AG10803 (cell line): ENCODE data around the gene TERB2.
"Not testable (repeated sequence)": the region's sequence is repeated elsewhere in the genome, so short reads cannot be mapped to it uniquely, and the experiment has no call there.

Source experiments
- DNase-seq: peaks from one replicate; pipeline ENCODE4 v3.0.0; 2010; ENCODE audit warnings: low read depth
- H3K4me3 ChIP-seq: 2 replicates; pipeline ENCODE4 v1.5.1; 2011; ENCODE audit warnings: mild to moderate bottlenecking, low read length, control low read depth
- CTCF ChIP-seq: conservative IDR thresholded peaks from 2 replicates; pipeline ENCODE4 v1.5.1; 2011; ENCODE audit warnings: mild to moderate bottlenecking, low read length, control low read depth, inconsistent platforms

Gene TERB2

GRCh38 chr15:44956388-44956787, at the start of gene TERB2:
Gene TERB2 (plus strand): TSS chr15:44956687. CDS start chr15:44956719, 32 bp downstream.
- H3K4me3 ChIP-seq = no peak within 1 kb of the TSS
- DNase-seq = no peak
- TF ChIP-seq CTCF = no peak

- no peak for TF ChIP-seq CTCF
- H3K4me3 ChIP-seq = no peak overlapping the region
- no peak for DNase-seq
These were observed 47.1 kb upstream of the TERB2 start for GRCh38 chr15:44909423-44909822.

- TF ChIP-seq CTCF = no peak
- no peak overlapping the region for H3K4me3 ChIP-seq
- no peak for DNase-seq
These were observed 45.4 kb upstream of the TERB2 start for GRCh38 chr15:44910981-44911625.

DNA sequence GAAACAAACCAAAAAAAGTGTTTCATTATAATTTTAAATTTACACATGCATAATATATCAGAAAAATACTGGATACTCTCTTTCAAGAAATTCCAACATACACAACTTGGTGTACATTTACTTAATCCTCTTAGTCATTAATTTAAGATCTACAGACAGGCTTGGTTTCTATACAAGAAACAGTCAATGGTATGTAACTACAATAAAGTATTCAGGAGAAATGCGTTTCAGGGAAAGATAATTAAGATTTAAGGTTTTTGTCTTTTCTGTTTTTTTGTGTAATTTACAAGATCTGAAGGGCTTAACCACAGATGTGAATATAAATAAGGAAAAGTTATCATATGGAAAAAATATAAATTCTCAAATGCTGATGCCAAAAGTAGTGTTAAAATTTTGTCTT, 44.3 kb upstream of the TERB2 start:
- not testable (repeated sequence) for DNase-seq, H3K4me3 ChIP-seq

DNA sequence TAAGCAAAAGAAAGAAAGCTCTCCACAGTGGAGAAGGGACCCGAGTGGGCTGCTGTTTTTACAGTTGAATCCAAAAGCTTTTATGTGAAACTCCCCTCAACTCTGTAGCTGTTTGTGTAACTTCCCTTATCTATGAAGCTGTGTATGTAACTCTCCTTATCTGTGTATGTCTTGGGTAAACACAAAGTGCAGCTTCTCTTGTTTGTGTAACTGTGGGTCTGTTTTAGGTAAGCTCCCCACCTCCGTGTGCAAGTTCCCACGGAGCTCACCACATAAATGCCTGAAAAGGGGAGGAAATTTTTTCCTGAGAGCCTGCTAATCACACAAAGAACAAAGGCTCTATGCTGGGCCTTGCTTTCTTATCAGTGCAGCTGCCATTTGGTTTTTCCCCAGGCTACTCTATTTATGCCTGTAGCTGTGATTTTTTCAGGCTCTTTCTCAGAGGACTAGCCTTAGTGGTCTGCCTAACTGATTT, 43.5 kb upstream of the TERB2 start:
- not testable (repeated sequence) for DNase-seq

DNA sequence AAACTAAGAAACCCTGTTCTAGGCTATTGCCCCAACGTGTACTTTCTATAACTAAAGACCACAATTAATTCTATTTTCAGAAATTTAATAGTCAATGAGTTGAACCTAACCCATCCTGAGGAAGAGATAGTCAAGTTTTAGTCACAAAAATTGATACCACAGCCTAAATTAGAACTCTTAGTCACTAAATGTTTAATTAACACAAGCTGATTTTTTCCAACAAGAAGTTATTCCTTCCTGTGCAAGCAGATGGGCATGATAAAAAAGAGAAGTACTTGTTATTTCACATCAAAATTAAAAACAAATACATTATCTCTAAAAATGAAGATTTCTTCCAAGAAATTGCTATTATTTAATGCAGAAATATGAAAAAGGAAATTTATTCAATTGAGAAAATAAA, 38.4 kb upstream of the TERB2 start:
- TF ChIP-seq CTCF = no peak
- H3K4me3 ChIP-seq = no peak overlapping the region
- DNase-seq = no peak

More for the DNA sequence above, 43.5 kb upstream of the TERB2 start:
- H3K4me3 ChIP-seq = not testable (repeated sequence)

GRCh38 chr15:44928658-44929057, 27.8 kb upstream of the TERB2 start:
- not testable (repeated sequence) for H3K4me3 ChIP-seq, DNase-seq

DNA sequence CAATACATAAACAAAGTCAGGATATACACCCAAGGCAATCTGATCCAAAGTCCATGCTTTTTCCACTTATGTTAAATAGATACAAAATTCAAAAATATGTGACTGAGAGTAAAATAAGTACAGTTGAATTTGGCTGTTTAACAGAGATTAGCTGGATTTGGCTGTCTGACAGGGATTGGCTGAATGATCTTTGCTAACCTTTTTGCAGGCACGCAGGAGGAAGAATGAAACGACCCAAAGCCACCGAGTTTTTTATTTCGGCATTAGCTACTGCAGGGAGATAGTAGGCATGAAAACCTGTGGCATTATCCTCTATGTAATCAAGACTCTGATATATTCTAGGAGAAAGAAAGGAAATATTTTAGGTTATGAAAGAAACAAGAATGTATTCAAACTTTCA, 26.2 kb upstream of the TERB2 start:
- not testable (repeated sequence) for H3K4me3 ChIP-seq, DNase-seq

- DNase-seq, H3K4me3 ChIP-seq: not testable (repeated sequence)
These were observed 1.8 kb downstream of the TERB2 start for GRCh38 chr15:44958302-44958701.

DNA sequence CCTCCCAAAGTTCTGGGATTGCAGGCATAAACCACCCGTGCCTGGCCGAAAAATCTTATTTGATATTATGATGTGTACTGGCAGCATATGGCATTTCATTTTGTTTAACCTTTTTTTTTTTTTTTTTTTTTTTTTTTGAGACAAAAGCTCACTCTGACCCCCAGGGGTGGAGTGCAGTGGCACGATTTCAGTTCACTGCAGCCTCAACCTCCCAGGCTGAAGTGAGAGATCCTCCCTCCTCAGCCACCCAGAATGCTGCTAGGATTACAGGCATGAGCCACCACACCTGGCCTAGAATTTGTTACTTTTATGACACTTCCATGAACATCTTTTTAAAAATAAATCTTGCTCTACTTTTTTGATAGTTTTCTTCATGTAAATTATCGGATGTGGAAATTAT, 12.0 kb downstream of the TERB2 start:
- TF ChIP-seq CTCF = no peak
- no peak overlapping the region for H3K4me3 ChIP-seq
- DNase-seq = no peak
